PC-9 (cell line): Measurements from ENCODE around the gene NOX5. TPM values are rescaled to one million over a fixed set of nuclear protein-coding genes. Genes with fewer than 3 reads are reported as not detected.

Source experiments
- BruUV-seq: library from RNA; stranded (reverse); fragments of 400-500 nt; replicated peaks from 2 replicates; lab custom pipeline; 2021; lab: Mats Ljungman, UMichigan
- CTCF ChIA-PET: fragments of 300-600 bp; sonication (Branson Sonifier 250); formaldehyde crosslinking; loops from one replicate; lab custom pipeline; 2022; ENCODE audit warnings: antibody characterized with exemption; lab: Charles Lee
- POLR2A ChIA-PET: fragments of 300-600 bp; sonication (Branson Sonifier 250); formaldehyde crosslinking; loops from one replicate; lab custom pipeline; 2022; ENCODE audit warnings: antibody characterized with exemption; ENCODE audit not compliant: unreplicated experiment; lab: Charles Lee
- DNase-seq, 2 experiments: peaks; one replicate each; pipeline versions ENCODE4 v3.0.0 to v3.0.0-alpha.2; 2015 to 2022; ENCODE audit warnings: mixed read lengths in 1 of 2
- H2AFZ ChIP-seq: fragments of 200-600 bp; sonication (generic); 2 replicates; pipeline ENCODE4 v1.8.1; 2017; ENCODE audit warnings: antibody characterized with exemption
- H3F3A ChIP-seq: fragments of 200-600 bp; sonication (generic); 2 replicates; pipeline ENCODE4 v1.8.1; 2017; ENCODE audit warnings: antibody characterized with exemption, mild to moderate bottlenecking, low read depth; ENCODE audit not compliant: insufficient read depth
- H3K27ac ChIP-seq: fragments of 200-600 bp; sonication (generic); 2 replicates; pipeline ENCODE4 v1.6.1; 2016; ENCODE audit warnings: mixed run types
- H3K27me3 ChIP-seq: fragments of 200-600 bp; sonication (generic); 2 replicates; pipeline ENCODE4 v1.6.1; 2016; ENCODE audit warnings: low read depth, mixed run types; ENCODE audit not compliant: insufficient read depth
- H3K36me3 ChIP-seq: fragments of 200-600 bp; sonication (generic); 2 replicates; pipeline ENCODE4 v1.6.1; 2016; ENCODE audit warnings: low read depth, mixed run types
- H3K4me1 ChIP-seq: fragments of 200-600 bp; sonication (generic); replicated peaks from 2 replicates; pipeline ENCODE4 v1.6.1; 2016; ENCODE audit warnings: mixed run types; ENCODE audit not compliant: insufficient read depth
- H3K4me2 ChIP-seq: fragments of 200-600 bp; sonication (generic); 2 replicates; pipeline ENCODE4 v1.6.1; 2017; ENCODE audit warnings: mixed run types
- H3K4me3 ChIP-seq: fragments of 200-600 bp; sonication (generic); 2 replicates; pipeline ENCODE4 v1.6.1; 2016; ENCODE audit warnings: mixed run types
- H3K79me2 ChIP-seq: fragments of 200-600 bp; sonication (generic); 2 replicates; pipeline ENCODE4 v1.6.1; 2017; ENCODE audit warnings: low read depth, mixed run types
- H3K9me2 ChIP-seq: fragments of 200-600 bp; sonication (generic); 2 replicates; pipeline ENCODE4 v1.8.1; 2017; ENCODE audit warnings: mild to moderate bottlenecking; ENCODE audit not compliant: insufficient read depth
- H3K9me3 ChIP-seq: fragments of 200-600 bp; sonication (generic); 2 replicates; pipeline ENCODE4 v1.8.1; 2016; ENCODE audit warnings: low read depth; ENCODE audit not compliant: insufficient read depth
- H4K20me1 ChIP-seq: fragments of 200-600 bp; sonication (generic); 2 replicates; pipeline ENCODE4 v1.8.1; 2017; ENCODE audit not compliant: insufficient read depth
- CTCF ChIP-seq: fragments of 200-600 bp; sonication (generic); conservative IDR thresholded peaks from 2 replicates; pipeline ENCODE4 v1.6.1; 2017; ENCODE audit warnings: mixed run types, antibody characterized with exemption, mild to moderate bottlenecking, moderate library complexity
- EZH2 ChIP-seq: fragments of 200-600 bp; sonication (generic); IDR thresholded peaks from 2 replicates; pipeline ENCODE4 v1.8.0; 2017; ENCODE audit warnings: antibody characterized with exemption, low read depth
- intact Hi-C: fragments of 100-400 bp; cut with micrococcal nuclease; formaldehyde crosslinking; loops from one replicate; pipeline ENCODE4 v1.10.0; 2022; ENCODE audit not compliant: unreplicated experiment
- total RNA-seq: library from RNA; stranded (reverse); gene quantifications from 2 replicates; pipeline ENCODE4 v1.2.3, GENCODE V29; 2021

Gene NOX5
- total RNA-seq, 1 experiment from 2014 or later = 1.5 TPM

- peak overlapping the region; percentile 78 for H3K4me2 ChIP-seq
- CTCF ChIA-PET = no interaction called here
- TF ChIP-seq EZH2 = no peak
- no peak for TF ChIP-seq CTCF
Observed at GRCh38 chr15:69090197-69090948, 75.9 kb downstream of the NOX5 start.

GRCh38 chr15:69091654-69092053, 77.2 kb downstream of the NOX5 start:
- CTCF ChIA-PET = interaction anchor here (0.6 kb wide), 1 partner anchor 25 kb away, joined by 3 read pairs; no protein-coding TSS in a partner anchor
- peak overlapping the region; percentile 78 for H3K4me2 ChIP-seq
- H3K4me1 ChIP-seq = peaks cover 79% of the 10 kb centered on the region
- no peaks in the 10 kb centered on the region for H3K27me3 ChIP-seq
- peaks cover 51% of the 10 kb centered on the region for H3F3A ChIP-seq
- TF ChIP-seq EZH2 (no peak), CTCF (no peak)
- H3K27ac ChIP-seq = peak overlapping the region; percentile 100
- no peak overlapping the region for H2AFZ ChIP-seq
- BruUV-seq = no TSS peak
- peak overlapping the region; percentile 12; the same call in 1 of the 2 replicates for H3K4me3 ChIP-seq
- peak in 1 of 2 experiments; percentile 43 for DNase-seq
- no peaks in the 10 kb centered on the region for H3K9me3 ChIP-seq
- intact Hi-C loops = no loop called here
- H4K20me1 ChIP-seq = no peaks in the 10 kb centered on the region
- POLR2A ChIA-PET = no interaction called here
- no peaks in the 10 kb centered on the region for H3K79me2 ChIP-seq
- H3K36me3 ChIP-seq = no peaks in the 10 kb centered on the region
- H3K9me2 ChIP-seq = no peaks in the 10 kb centered on the region

More at GRCh38 chr15:69090197-69090948, 75.9 kb downstream of the NOX5 start:
- H3F3A ChIP-seq = peaks cover 51% of the 10 kb centered on the region
- H3K9me2 ChIP-seq = no peaks in the 10 kb centered on the region
- DNase-seq = peak in 1 of 2 experiments; percentile 31
- no peaks in the 10 kb centered on the region for H4K20me1 ChIP-seq
- peak overlapping the region; percentile 100 for H3K27ac ChIP-seq
- BruUV-seq = no TSS peak
- H3K79me2 ChIP-seq = no peaks in the 10 kb centered on the region
- no peaks in the 10 kb centered on the region for H3K9me3 ChIP-seq
- H3K27me3 ChIP-seq = no peaks in the 10 kb centered on the region
- H2AFZ ChIP-seq = no peak overlapping the region
- H3K4me3 ChIP-seq = no peak overlapping the region
- H3K36me3 ChIP-seq = no peaks in the 10 kb centered on the region
- POLR2A ChIA-PET = interaction anchor here (0.6 kb wide), 2 partner anchors 16 to 64 kb away, joined by 3 to 4 read pairs; no protein-coding TSS in a partner anchor
- intact Hi-C loops = no loop called here
- peaks cover 92% of the 10 kb centered on the region for H3K4me1 ChIP-seq

GRCh38 chr15:69092159-69092558, 77.7 kb downstream of the NOX5 start:
- intact Hi-C loops = no loop called here
- Histone ChIP-seq H3K9me3 (no peaks in the 10 kb centered on the region), H3K4me1 (peaks cover 74% of the 10 kb centered on the region), H3K79me2 (no peaks in the 10 kb centered on the region), H3K9me2 (no peaks in the 10 kb centered on the region), H3K27me3 (no peaks in the 10 kb centered on the region), H3F3A (peaks cover 49% of the 10 kb centered on the region), H3K4me2 (peak overlapping the region; percentile 78), H2AFZ (no peak overlapping the region), H4K20me1 (no peaks in the 10 kb centered on the region), H3K27ac (peak overlapping the region; percentile 100), H3K36me3 (no peaks in the 10 kb centered on the region), H3K4me3 (peak overlapping the region; percentile 37; the same call in 1 of the 2 replicates)
- no TSS peak for BruUV-seq
- ChIA-PET CTCF (no interaction called here), POLR2A (interaction anchor here (0.6 kb wide), 1 partner anchor 1301 kb away, joined by 5 read pairs; no protein-coding TSS in a partner anchor)
- TF ChIP-seq EZH2 (no peak), CTCF (no peak)
- DNase-seq = peak; percentile 41 to 92
